Sigmoid colon (tissue), 4 donors: ENCODE measurements around the gene ZNF644.

ENCODE experiments used
- POLR2AphosphoS5 ChIP-seq, 4 donors: sonication (generic); formaldehyde crosslinking; IDR thresholded peaks; one replicate each; pipeline ENCODE4 v1.6.1; 2017; ENCODE audit warnings: antibody characterized with exemption in 4 of 4
- TF ChIP-seq, protein P1 (sequence below), 4 experiments: fragments of 450-650 bp in 3 of 4; fragments of 200-600 bp in 1 of 4; IDR thresholded peaks; one replicate each; pipeline ENCODE4 v1.5.1; 2016 to 2019; ENCODE audit warnings: antibody characterized with exemption in 4 of 4, mild to moderate bottlenecking in 3 of 4, moderate library complexity in 2 of 4

DNA sequence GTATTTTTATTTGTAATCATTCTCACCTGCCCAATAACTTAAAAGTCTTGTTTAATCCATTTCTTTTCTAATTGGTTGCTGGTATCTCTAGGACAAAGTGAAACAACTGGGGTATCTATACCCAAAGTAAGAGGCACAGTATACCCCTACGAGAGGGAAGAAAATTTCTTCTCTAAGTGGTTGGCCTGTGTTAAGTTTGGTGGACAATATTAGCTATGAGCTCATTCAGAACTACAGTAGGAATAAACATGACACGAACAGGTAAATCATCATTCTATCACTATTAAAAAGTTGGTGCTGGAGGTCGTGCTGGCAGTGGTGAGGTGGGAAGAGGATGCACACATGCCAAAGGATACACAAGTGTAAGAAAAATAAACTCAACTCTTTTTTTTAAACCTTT is 99.6 kb downstream of the ZNF644 start:
- TF ChIP-seq, protein P1, sequence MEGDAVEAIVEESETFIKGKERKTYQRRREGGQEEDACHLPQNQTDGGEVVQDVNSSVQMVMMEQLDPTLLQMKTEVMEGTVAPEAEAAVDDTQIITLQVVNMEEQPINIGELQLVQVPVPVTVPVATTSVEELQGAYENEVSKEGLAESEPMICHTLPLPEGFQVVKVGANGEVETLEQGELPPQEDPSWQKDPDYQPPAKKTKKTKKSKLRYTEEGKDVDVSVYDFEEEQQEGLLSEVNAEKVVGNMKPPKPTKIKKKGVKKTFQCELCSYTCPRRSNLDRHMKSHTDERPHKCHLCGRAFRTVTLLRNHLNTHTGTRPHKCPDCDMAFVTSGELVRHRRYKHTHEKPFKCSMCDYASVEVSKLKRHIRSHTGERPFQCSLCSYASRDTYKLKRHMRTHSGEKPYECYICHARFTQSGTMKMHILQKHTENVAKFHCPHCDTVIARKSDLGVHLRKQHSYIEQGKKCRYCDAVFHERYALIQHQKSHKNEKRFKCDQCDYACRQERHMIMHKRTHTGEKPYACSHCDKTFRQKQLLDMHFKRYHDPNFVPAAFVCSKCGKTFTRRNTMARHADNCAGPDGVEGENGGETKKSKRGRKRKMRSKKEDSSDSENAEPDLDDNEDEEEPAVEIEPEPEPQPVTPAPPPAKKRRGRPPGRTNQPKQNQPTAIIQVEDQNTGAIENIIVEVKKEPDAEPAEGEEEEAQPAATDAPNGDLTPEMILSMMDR (IDR thresholded peaks at IDR 0.05), result no peak
- TF ChIP-seq POLR2AphosphoS5 (IDR thresholded peaks at IDR 0.05), result no peak
